ENCODE measurements around the gene CCDC6.
"Not testable (repeated sequence)": the region's sequence is repeated elsewhere in the genome, so short reads cannot be mapped to it uniquely, and the experiment has no call there.

CCDC6 gene

GRCh38 chr10:59812519-59813122 lies 93.7 kb downstream of the CCDC6 start:
- no peak for DNase-seq (ENCODE audit: low read depth in 2 of 2)

GRCh38 chr10:59809644-59809974 lies 96.7 kb downstream of the CCDC6 start:
- no peak for DNase-seq (ENCODE audit: low read depth in 2 of 2)

- peak; percentile 69 to 71 for DNase-seq (ENCODE audit: low read depth in 2 of 2)
Observed at GRCh38 chr10:59808896-59809643, 97.3 kb downstream of the CCDC6 start.

- no peak for DNase-seq (ENCODE audit: low read depth in 2 of 2)
Observed at GRCh38 chr10:59807629-59808620, 98.4 kb downstream of the CCDC6 start.

- DNase-seq (ENCODE audit: low read depth in 2 of 2) = no peak
Observed at GRCh38 chr10:59805014-59805413, 101.3 kb downstream of the CCDC6 start.

- no peak for DNase-seq (ENCODE audit: low read depth in 2 of 2)
Observed at GRCh38 chr10:59804220-59804619, 102.1 kb downstream of the CCDC6 start.

GRCh38 chr10:59803714-59804113 lies 102.6 kb downstream of the CCDC6 start:
- DNase-seq (ENCODE audit: low read depth in 2 of 2) = no peak

GRCh38 chr10:59801171-59801570 lies 105.2 kb downstream of the CCDC6 start:
- DNase-seq (ENCODE audit: low read depth in 2 of 2) = no peak

- no peak for DNase-seq (ENCODE audit: low read depth in 2 of 2)
Observed at GRCh38 chr10:59799421-59799820, 106.9 kb downstream of the CCDC6 start.

GRCh38 chr10:59793919-59794318 lies 112.4 kb downstream of the CCDC6 start:
- DNase-seq (ENCODE audit: low read depth in 2 of 2) = no peak

- no peak for DNase-seq (ENCODE audit: low read depth in 2 of 2)
Observed at GRCh38 chr10:59792812-59793211, 113.5 kb downstream of the CCDC6 start.

GRCh38 chr10:59791601-59792000 lies 114.8 kb downstream of the CCDC6 start:
- DNase-seq (ENCODE audit: low read depth in 2 of 2) = no peak

- DNase-seq (ENCODE audit: low read depth in 2 of 2) = not testable (repeated sequence)
Observed at GRCh38 chr10:59790080-59790479, 116.3 kb downstream of the CCDC6 start.

- DNase-seq (ENCODE audit: low read depth in 2 of 2) = not testable (repeated sequence)
Observed at GRCh38 chr10:59788914-59789313, 117.4 kb downstream of the CCDC6 start.

GRCh38 chr10:59787032-59787431 lies 119.3 kb downstream of the CCDC6 start:
- not testable (repeated sequence) for DNase-seq (ENCODE audit: low read depth in 2 of 2)

- not testable (repeated sequence) for DNase-seq (ENCODE audit: low read depth in 2 of 2)
Observed at GRCh38 chr10:59785476-59785875, 120.9 kb downstream of the CCDC6 start.

- DNase-seq (ENCODE audit: low read depth in 2 of 2) = no peak
Observed at GRCh38 chr10:59781511-59781910, 124.8 kb downstream of the CCDC6 start.

- no peak for DNase-seq (ENCODE audit: low read depth in 2 of 2)
Observed at GRCh38 chr10:59779756-59780533, 126.4 kb downstream of the CCDC6 start.

GRCh38 chr10:59774451-59774850 lies 131.9 kb downstream of the CCDC6 start:
- DNase-seq (ENCODE audit: low read depth in 2 of 2) = no peak

GRCh38 chr10:59773088-59773487 lies 133.3 kb downstream of the CCDC6 start:
- DNase-seq (ENCODE audit: low read depth in 2 of 2) = no peak

GRCh38 chr10:59771162-59771807 lies 135.1 kb downstream of the CCDC6 start:
- no peak for DNase-seq (ENCODE audit: low read depth in 2 of 2)
